Fibroblast of lung (primary cell): ENCODE data around the gene SNX21.

Experiments
- CTCF ChIP-seq, 2 donors: IDR thresholded peaks in 1 of 2; conservative IDR thresholded peaks in 1 of 2; 1 replicate in 1 of 2; 2 replicates in 1 of 2; pipeline ENCODE4 v1.5.1; 2011 to 2012; ENCODE audit warnings: low read length in 2 of 2, control low read depth in 1 of 2, inconsistent platforms in 1 of 2, low read depth in 1 of 2, mild to moderate bottlenecking in 1 of 2
- EZH2 ChIP-seq: IDR thresholded peaks from 2 replicates; pipeline ENCODE4 v1.5.1; 2012; ENCODE audit warnings: low read length, control low read depth, mild to moderate bottlenecking; ENCODE audit errors: missing control alignments

GRCh38 chr20:45845452-45845851 lies 11.9 kb downstream of the SNX21 start:
- TF ChIP-seq CTCF (conservative IDR thresholded peaks at IDR 0.05 in 1 of 2, IDR thresholded peaks at IDR 0.05 in 1 of 2; ENCODE audit: low read depth in 1 of 2, low read length in 2 of 2): no peak
- TF ChIP-seq EZH2: no peak
